OCI-LY3 (cell line): Measurements from ENCODE around the gene MYL3.

Experiments used
- EZH2phosphoT487 ChIP-seq: fragments of 200-600 bp; shearing (Covaris generic); IDR thresholded peaks from 2 replicates; pipeline ENCODE4 v1.6.1; 2018; ENCODE audit warnings: antibody characterized with exemption, mixed run types, low read depth
- TF ChIP-seq, protein P1 (sequence below): fragments of 200-600, 300-600 bp; sonication (generic); IDR thresholded peaks from 2 replicates; pipeline ENCODE4 v1.5.1; 2014; ENCODE audit warnings: antibody characterized with exemption, low read length, low read depth

DNA sequence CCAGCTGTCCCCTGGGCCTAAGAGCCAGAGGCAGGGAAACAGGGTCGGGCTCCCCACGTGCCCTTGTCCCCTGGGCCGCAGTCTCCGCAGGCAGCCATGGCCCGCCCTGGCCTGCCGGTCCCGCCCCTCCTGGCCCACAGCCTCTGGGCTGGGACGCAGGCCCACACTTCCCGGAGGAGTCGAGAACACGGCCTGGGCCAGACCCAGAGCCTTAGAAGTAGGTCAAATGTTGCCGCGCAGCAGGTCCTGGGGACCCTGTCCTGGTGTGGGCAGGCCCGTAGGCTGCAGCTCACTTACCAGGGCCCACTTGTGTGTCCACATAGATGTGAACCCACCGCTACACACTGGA is 4.3 kb upstream of the MYL3 start:
- TF ChIP-seq, protein P1, sequence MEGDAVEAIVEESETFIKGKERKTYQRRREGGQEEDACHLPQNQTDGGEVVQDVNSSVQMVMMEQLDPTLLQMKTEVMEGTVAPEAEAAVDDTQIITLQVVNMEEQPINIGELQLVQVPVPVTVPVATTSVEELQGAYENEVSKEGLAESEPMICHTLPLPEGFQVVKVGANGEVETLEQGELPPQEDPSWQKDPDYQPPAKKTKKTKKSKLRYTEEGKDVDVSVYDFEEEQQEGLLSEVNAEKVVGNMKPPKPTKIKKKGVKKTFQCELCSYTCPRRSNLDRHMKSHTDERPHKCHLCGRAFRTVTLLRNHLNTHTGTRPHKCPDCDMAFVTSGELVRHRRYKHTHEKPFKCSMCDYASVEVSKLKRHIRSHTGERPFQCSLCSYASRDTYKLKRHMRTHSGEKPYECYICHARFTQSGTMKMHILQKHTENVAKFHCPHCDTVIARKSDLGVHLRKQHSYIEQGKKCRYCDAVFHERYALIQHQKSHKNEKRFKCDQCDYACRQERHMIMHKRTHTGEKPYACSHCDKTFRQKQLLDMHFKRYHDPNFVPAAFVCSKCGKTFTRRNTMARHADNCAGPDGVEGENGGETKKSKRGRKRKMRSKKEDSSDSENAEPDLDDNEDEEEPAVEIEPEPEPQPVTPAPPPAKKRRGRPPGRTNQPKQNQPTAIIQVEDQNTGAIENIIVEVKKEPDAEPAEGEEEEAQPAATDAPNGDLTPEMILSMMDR: no peak
- no peak for TF ChIP-seq EZH2phosphoT487
